ENCODE results near the gene RNU5D-1. TPM values are rescaled to one million over a fixed set of nuclear protein-coding genes. Genes with fewer than 3 reads are reported as not detected.

Gene RNU5D-1
- total and polyA plus RNA-seq, 10 of the 15 experiments (the other 5 are each of a cell fraction or from before 2014, with no cell fraction given) = not detected

DNA sequence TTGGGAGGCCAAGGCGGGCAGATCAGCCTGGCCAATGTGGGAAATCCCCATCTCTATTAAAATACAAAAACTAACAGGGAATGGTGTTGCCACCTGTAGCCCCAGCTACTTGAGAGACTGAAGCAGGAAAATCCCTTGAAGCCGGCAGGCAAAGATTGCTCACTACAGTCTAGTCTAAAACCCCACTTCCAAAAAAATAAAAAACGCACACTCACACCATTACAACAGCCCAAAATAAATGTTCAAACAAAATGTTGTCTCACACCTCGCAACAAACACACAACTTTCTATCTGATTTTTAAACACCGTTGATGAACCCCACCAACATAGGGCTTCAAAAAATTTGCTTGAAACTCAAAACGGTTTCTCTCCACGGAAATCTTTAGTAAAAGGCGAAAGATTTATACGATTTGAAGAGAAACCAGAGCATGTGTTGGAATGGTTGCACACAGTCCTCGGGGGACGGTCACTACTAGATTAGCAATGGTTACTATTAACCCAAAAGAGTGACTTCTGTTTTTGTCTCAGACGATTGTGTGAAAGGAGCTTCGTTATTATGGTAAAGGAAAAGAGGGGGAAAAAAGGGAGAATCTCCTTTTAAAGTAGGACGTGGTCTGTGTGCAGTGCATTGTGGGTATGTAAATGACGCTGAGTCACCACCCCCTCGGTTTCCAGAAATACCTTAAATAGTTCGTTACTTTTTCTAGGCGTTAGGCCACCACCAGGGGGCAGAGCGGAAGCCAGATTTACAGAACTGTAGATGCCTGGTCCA is at the start of gene RNU5D-1 (continued):
- TF ChIP-seq, protein P1, sequence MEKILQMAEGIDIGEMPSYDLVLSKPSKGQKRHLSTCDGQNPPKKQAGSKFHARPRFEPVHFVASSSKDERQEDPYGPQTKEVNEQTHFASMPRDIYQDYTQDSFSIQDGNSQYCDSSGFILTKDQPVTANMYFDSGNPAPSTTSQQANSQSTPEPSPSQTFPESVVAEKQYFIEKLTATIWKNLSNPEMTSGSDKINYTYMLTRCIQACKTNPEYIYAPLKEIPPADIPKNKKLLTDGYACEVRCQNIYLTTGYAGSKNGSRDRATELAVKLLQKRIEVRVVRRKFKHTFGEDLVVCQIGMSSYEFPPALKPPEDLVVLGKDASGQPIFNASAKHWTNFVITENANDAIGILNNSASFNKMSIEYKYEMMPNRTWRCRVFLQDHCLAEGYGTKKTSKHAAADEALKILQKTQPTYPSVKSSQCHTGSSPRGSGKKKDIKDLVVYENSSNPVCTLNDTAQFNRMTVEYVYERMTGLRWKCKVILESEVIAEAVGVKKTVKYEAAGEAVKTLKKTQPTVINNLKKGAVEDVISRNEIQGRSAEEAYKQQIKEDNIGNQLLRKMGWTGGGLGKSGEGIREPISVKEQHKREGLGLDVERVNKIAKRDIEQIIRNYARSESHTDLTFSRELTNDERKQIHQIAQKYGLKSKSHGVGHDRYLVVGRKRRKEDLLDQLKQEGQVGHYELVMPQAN (conservative IDR thresholded peaks at IDR 0.05) = peak; percentile 26; the same call in 1 of the 2 replicates
- TF ChIP-seq NFYB (IDR thresholded peaks at IDR 0.05; ENCODE audit: insufficient read depth, low read depth, low read length) = no peak
- TF ChIP-seq HCFC1 (IDR thresholded peaks at IDR 0.05; ENCODE audit: low read length) = peak; percentile 17; the same call in 1 of the 2 replicates
- peak; percentile 64; the same call in 1 of the 2 replicates for TF ChIP-seq GABPA (IDR thresholded peaks at IDR 0.05; ENCODE audit: low read depth)
- TF ChIP-seq RAD51 (IDR thresholded peaks at IDR 0.05) = peak; percentile 51; the same call in 1 of the 2 replicates
- TF ChIP-seq, protein P2, sequence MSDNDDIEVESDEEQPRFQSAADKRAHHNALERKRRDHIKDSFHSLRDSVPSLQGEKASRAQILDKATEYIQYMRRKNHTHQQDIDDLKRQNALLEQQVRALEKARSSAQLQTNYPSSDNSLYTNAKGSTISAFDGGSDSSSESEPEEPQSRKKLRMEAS (IDR thresholded peaks at IDR 0.05; ENCODE audit: low read depth, low read length) = no peak; the same call in 1 of the 2 replicates
- no peak for TF ChIP-seq CHD1 (IDR thresholded peaks at IDR 0.05; ENCODE audit: low read depth, low read length)
- TF ChIP-seq, protein P3, sequence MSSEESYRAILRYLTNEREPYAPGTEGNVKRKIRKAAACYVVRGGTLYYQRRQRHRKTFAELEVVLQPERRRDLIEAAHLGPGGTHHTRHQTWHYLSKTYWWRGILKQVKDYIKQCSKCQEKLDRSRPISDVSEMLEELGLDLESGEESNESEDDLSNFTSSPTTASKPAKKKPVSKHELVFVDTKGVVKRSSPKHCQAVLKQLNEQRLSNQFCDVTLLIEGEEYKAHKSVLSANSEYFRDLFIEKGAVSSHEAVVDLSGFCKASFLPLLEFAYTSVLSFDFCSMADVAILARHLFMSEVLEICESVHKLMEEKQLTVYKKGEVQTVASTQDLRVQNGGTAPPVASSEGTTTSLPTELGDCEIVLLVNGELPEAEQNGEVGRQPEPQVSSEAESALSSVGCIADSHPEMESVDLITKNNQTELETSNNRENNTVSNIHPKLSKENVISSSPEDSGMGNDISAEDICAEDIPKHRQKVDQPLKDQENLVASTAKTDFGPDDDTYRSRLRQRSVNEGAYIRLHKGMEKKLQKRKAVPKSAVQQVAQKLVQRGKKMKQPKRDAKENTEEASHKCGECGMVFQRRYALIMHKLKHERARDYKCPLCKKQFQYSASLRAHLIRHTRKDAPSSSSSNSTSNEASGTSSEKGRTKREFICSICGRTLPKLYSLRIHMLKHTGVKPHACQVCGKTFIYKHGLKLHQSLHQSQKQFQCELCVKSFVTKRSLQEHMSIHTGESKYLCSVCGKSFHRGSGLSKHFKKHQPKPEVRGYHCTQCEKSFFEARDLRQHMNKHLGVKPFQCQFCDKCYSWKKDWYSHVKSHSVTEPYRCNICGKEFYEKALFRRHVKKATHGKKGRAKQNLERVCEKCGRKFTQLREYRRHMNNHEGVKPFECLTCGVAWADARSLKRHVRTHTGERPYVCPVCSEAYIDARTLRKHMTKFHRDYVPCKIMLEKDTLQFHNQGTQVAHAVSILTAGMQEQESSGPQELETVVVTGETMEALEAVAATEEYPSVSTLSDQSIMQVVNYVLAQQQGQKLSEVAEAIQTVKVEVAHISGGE (CRISPR knock-in tag; IDR thresholded peaks at IDR 0.05) = peak; percentile 79
- TF ChIP-seq ZNF207 (IDR thresholded peaks at IDR 0.05; ENCODE audit: borderline replicate concordance) = peak; percentile 82; the same call in 1 of the 2 replicates
- TF ChIP-seq MYB (IDR thresholded peaks at IDR 0.05; ENCODE audit: borderline replicate concordance, low read depth, low read length) = no peak; the same call in none of the 2 replicates
- no peak for TF ChIP-seq SUZ12 (IDR thresholded peaks at IDR 0.05; ENCODE audit: unreplicated experiment)
- TF ChIP-seq TAF1 (IDR thresholded peaks at IDR 0.05; ENCODE audit: borderline replicate concordance, low read depth, low read length) = peak; percentile 25; the same call in 1 of the 2 replicates
- peak; percentile 84; the same call in 1 of the 2 replicates for TF ChIP-seq PAX8 (IDR thresholded peaks at IDR 0.05)
- TF ChIP-seq, protein P4, sequence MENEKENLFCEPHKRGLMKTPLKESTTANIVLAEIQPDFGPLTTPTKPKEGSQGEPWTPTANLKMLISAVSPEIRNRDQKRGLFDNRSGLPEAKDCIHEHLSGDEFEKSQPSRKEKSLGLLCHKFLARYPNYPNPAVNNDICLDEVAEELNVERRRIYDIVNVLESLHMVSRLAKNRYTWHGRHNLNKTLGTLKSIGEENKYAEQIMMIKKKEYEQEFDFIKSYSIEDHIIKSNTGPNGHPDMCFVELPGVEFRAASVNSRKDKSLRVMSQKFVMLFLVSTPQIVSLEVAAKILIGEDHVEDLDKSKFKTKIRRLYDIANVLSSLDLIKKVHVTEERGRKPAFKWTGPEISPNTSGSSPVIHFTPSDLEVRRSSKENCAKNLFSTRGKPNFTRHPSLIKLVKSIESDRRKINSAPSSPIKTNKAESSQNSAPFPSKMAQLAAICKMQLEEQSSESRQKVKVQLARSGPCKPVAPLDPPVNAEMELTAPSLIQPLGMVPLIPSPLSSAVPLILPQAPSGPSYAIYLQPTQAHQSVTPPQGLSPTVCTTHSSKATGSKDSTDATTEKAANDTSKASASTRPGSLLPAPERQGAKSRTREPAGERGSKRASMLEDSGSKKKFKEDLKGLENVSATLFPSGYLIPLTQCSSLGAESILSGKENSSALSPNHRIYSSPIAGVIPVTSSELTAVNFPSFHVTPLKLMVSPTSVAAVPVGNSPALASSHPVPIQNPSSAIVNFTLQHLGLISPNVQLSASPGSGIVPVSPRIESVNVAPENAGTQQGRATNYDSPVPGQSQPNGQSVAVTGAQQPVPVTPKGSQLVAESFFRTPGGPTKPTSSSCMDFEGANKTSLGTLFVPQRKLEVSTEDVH (IDR thresholded peaks at IDR 0.05; ENCODE audit: low read depth, partially characterized antibody) = no peak
- peak; percentile 40; the same call in 1 of the 2 replicates for TF ChIP-seq CHD2 (IDR thresholded peaks at IDR 0.05; ENCODE audit: borderline replicate concordance, low read depth, low read length)
- no peak for TF ChIP-seq SMARCA5 (IDR thresholded peaks at IDR 0.05)
- TF ChIP-seq NR2C1 (IDR thresholded peaks at IDR 0.05) = no peak
- peak in 1 of 2 experiments; percentile 44; a peak in 1 of 4 replicates for TF ChIP-seq EP300 (IDR thresholded peaks at IDR 0.05; ENCODE audit: borderline replicate concordance in 1 of 2, control insufficient read depth in 1 of 2, low read depth in 2 of 2, low read length in 2 of 2)
